Activated CD8-positive, alpha-beta memory T cell treated with anti-CD3 and anti-CD28 coated beads for 48 hours (primary cell): ENCODE results near the gene BIN2.
A peak's percentile ranks its signal among the peaks of the same experiment; 100 is the strongest.
"Not testable (repeated sequence)": the region's sequence is repeated elsewhere in the genome, so short reads cannot be mapped to it uniquely, and the experiment has no call there.

Experiments used
- DNase-seq, 3 experiments: peaks; one replicate each; pipeline ENCODE4 v3.0.0-alpha.2; 2020; ENCODE audit warnings: low read depth in 2 of 3, low spot score in 2 of 3

Gene BIN2

DNA sequence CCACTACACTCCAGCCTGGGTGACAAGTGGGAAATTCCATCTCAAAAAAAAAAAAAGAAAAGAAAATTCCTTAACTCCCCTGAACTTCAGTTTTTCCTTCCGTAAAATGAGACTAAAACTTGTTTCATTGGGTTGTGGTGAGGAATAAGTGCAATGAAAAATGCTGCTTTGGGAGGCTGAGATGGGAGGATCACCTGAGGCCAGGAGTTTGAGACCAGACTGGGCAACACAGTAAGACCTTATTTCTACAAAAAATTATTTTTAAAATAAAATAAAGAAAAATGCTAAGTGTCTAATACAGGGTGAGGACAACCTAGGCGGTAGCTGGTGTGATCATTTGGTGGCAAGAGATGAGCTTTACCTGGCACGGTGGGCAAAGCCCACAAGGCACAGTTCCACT is 60.6 kb downstream of the BIN2 start:
- DNase-seq: no peak

DNA sequence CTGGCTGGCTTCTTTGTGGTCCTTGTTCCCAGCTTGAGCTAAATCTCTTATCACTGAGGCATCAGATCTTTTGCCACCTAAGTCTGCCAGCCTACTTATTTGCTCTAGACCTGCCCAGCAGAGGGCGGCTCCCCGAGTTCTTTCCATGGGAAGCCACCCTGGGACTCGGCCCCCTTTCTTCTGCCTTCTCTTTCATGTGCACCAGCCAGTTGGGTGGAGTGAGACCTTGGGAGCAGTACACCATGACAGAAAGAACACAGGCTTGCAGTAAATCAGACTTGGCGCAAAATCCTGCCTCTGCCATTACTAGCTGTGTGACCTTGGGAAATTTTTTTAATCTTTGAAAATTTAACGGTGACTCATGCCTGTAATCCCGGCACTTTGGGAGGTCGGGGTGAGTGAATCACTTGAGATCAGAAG is 61.2 kb downstream of the BIN2 start:
- DNase-seq: no peak

GRCh38 chr12:51259600-51259999 is 64.4 kb downstream of the BIN2 start:
- not testable (repeated sequence) for DNase-seq

GRCh38 chr12:51254536-51254935 is 69.4 kb downstream of the BIN2 start:
- DNase-seq: no peak

GRCh38 chr12:51253276-51253675 is 70.7 kb downstream of the BIN2 start:
- DNase-seq: no peak

- DNase-seq: no peak
Observed at GRCh38 chr12:51247523-51248206, 76.3 kb downstream of the BIN2 start.

GRCh38 chr12:51246254-51246853 is 77.6 kb downstream of the BIN2 start:
- no peak for DNase-seq

DNA sequence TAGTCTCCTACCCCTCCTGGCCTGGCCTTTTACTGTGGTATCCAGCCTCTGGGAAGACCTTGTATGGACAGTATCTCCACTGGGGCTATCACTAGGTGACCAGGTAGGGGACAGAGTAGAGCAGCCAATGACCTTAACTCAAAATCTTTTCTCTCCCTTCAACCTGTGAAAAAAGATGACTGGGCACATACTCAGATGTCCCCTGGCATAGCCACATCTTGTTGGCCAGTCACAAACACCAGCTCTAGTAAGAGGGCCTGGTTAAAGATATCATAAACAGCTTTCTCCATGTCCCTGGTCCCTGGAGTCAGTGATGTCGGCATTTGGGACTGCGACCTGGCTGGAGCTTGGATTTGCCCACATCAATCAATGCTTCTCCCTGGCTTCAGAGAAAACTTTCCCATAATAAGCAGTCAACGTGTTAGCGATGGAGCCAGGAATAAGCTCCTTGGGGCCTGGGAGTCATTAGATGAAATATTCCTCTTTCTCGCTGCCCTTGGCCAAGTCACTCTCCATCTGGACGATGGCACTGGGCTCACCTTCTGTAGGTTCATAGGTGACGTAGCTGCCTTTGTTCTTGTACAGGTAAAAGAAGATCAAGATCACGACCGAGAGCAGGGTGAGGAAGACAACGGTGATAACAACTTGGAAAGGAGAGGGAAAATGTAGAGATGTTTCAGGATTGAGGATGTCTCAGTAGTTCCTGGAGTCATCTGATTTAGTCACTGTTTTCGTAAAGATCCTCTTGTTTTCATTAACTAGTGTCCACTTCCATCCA is 78.3 kb downstream of the BIN2 start:
- no peak for DNase-seq

DNA sequence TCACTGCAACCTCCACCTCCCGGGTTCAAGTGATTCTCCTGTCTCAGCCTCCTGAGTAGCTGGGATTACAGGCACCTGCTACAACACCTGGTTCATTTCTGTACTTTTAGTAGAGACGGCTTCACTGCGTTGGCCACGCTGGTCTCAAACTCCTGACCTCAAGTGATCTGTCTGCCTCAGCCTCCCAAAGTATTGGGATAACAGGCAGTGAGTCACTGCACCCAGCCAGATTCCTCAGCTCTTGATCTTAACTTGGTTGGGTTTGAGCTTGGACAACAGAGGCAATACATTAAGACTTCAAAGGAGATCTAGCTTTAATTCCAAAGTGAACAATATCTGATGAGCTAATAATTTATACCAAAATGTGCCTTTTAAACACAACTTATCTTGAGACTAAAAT is 79.7 kb downstream of the BIN2 start:
- no peak for DNase-seq

DNA sequence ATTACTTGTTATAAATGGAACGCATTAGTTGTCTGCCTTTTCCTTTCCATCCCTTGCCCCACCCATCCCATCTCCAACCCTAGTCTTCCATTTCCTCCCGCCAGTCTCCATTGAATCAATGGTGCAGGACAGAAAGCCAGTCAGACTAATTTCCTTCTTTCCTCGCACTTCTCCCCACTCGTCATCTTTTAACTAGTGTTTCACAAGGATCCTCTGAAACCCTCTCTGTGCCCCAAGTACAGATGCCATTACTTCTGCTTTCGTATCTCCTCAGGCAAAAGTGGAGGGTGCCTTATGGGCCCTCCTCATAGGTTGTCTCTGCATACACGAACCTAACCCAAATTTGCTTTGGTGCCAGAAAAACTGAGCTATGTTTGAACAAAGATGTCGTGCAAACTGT is 81.1 kb downstream of the BIN2 start:
- DNase-seq: no peak

- no peak for DNase-seq
Observed at GRCh38 chr12:51242120-51242519, 81.9 kb downstream of the BIN2 start.

DNA sequence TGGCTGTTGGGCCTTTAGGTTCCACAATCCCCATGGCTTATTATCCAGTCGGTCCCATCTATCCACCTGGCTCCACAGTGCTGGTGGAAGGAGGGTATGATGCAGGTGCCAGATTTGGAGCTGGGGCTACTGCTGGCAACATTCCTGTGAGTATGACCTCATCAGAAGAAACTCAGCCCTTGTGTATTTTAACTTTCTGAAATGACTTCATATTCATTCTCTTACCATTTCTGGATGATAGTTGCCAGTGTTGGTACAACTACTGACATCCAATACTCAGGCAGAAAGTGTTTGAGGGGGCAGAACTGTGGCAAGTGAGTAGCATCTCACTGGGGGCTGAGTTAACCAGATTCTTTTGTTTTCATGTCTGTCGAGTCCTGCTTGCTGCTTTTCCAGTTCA is 83.0 kb downstream of the BIN2 start:
- no peak for DNase-seq

DNA sequence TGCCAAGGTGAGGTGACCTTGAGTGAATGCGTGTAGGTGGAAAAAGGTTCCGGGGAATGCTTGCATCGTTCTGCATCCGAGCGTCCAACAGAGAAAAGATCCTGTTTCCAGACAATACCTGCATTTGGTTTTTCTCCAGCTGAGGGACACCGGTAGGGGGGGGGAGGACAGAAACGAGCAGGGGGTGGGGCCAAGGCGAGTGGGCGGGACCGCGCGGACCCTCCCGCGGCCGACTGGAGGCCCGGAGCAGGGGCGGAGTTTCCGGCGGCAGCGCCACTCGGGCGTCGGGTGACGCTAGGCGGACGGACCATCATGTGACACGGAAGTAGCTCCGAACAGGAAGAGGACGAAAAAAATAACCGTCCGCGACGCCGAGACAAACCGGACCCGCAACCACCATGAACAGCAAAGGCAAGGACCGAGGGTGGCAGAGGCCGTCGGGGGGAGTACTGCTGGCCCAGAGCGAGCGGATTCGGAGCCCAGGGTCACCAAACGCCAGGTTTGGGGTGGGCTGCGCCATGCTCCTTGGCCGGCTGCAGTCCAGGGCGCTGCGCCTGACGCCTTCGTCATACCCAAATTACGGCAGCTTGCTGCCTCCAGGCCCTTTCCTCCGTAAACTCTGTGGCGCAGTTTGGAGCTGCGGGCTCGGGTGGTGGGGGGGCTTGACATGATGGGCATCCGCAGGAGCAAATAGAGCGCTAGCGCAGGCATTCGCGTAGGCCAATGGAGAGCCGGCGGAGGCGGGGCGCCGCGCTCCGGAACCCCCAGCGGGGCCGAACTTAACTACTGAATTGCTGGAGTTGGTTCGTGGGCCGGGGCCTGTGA is 85.3 kb downstream of the BIN2 start, which contains the start of gene DAZAP2:
TSS of gene DAZAP2 (plus strand) at position 317 of the 825 bp plus-strand sequence. CDS start at position 399, 82 bp downstream.
- peak; percentile 72 to 87 (median 83) for DNase-seq

- DNase-seq: no peak
Observed at GRCh38 chr12:51238037-51238509, 85.9 kb downstream of the BIN2 start.

DNA sequence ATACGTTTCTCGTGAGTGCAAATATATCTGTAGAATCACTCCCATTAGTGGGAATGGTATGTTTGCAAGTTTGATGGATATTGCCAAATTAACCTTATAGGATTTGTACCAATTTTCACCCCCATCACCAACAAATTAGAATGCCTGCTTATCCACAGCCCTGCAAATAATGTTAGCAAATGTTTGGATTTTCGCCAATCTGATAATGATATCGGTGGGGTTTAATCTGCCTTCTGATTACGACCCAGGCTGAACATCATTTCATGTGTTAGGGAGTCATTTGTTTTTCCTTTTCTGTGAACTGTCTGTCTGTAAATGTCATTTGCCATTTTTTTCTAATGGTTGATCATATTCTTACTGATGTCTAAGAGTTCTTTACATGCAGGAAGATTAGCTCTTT is 89.4 kb downstream of the BIN2 start:
- no peak for DNase-seq

GRCh38 chr12:51232642-51233041 is 91.3 kb downstream of the BIN2 start:
- no peak for DNase-seq
